HepG2 (cell line): ENCODE results near the gene ENTHD1.

Source experiments
- CTCF ChIP-seq: sonication (generic); formaldehyde crosslinking; IDR thresholded peaks from 2 replicates; pipeline ENCODE4 v1.5.0; 2020; ENCODE audit warnings: mild to moderate bottlenecking, missing genetic modification reagents, moderate library complexity
- EP300 ChIP-seq, 3 experiments: sonication (generic) in 1 of 3; formaldehyde crosslinking in 1 of 3; IDR thresholded peaks; 2 replicates each; pipeline versions ENCODE4 v1.5.1 to v1.6.1; 2011 to 2020; ENCODE audit warnings: low read depth in 2 of 3, low read length in 2 of 3, borderline replicate concordance in 1 of 3, improper control_type of control experiment in 1 of 3, mild to moderate bottlenecking in 1 of 3, missing genetic modification reagents in 1 of 3, moderate library complexity in 1 of 3
- NBN ChIP-seq: fragments of 450-650 bp; conservative IDR thresholded peaks from 2 replicates; pipeline ENCODE4 v1.6.1; 2017
- POLR2A ChIP-seq, 2 experiments: IDR thresholded peaks; 2 replicates each; pipeline ENCODE4 v1.6.1; 2011; ENCODE audit warnings: low read depth in 2 of 2, low read length in 2 of 2, mild to moderate bottlenecking in 1 of 2, moderate library complexity in 1 of 2; ENCODE audit not compliant: insufficient read depth in 1 of 2
- SRF ChIP-seq: IDR thresholded peaks from 2 replicates; pipeline ENCODE4 v1.6.1; 2011; ENCODE audit warnings: mild to moderate bottlenecking, low read depth, low read length, moderate library complexity
- ZC3H13 ChIP-seq: sonication (generic); formaldehyde crosslinking; IDR thresholded peaks from 2 replicates; pipeline ENCODE4 v1.8.1; 2023; ENCODE audit warnings: mild to moderate bottlenecking, missing genetic modification reagents, moderate library complexity
- ZNF740 ChIP-seq: sonication (generic); formaldehyde crosslinking; IDR thresholded peaks from 2 replicates; pipeline ENCODE4 v1.4.0; 2020; ENCODE audit warnings: missing genetic modification reagents
- TF ChIP-seq, protein P1 (sequence below): sonication (generic); formaldehyde crosslinking; IDR thresholded peaks from 2 replicates; pipeline ENCODE4 v1.4.0; 2020; ENCODE audit warnings: mild to moderate bottlenecking, missing genetic modification reagents

GRCh38 chr22:39847477-39847876 is 46.1 kb downstream of the ENTHD1 start:
- TF ChIP-seq ZNF740 (CRISPR knock-in tag) (no peak), CTCF (CRISPR knock-in tag) (no peak), ZC3H13 (CRISPR knock-in tag) (no peak), POLR2A (IDR thresholded peaks at IDR 0.05; ENCODE audit: insufficient read depth in 1 of 2, low read depth in 2 of 2, low read length in 2 of 2) (no peak), EP300 (IDR thresholded peaks at IDR 0.05; ENCODE audit: low read depth in 2 of 2, low read length in 2 of 2) (no peak), EP300 (CRISPR knock-in tag; IDR thresholded peaks at IDR 0.05; ENCODE audit: borderline replicate concordance) (no peak), SRF (no peak), NBN (no peak)
- TF ChIP-seq, protein P1, sequence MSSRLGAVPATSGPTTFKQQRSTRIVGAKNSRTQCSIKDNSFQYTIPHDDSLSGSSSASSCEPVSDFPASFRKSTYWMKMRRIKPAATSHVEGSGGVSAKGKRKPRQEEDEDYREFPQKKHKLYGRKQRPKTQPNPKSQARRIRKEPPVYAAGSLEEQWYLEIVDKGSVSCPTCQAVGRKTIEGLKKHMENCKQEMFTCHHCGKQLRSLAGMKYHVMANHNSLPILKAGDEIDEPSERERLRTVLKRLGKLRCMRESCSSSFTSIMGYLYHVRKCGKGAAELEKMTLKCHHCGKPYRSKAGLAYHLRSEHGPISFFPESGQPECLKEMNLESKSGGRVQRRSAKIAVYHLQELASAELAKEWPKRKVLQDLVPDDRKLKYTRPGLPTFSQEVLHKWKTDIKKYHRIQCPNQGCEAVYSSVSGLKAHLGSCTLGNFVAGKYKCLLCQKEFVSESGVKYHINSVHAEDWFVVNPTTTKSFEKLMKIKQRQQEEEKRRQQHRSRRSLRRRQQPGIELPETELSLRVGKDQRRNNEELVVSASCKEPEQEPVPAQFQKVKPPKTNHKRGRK (CRISPR knock-in tag): no peak
